CD4-positive, alpha-beta memory T cell (primary cell): ENCODE data around the gene IL36B. TPM values are rescaled to one million over a fixed set of nuclear protein-coding genes. Genes with fewer than 3 reads are reported as not detected.

Experiments used
- CTCF ChIA-PET: fragments of 350-600 bp; sonication (Branson Sonifier 250); formaldehyde crosslinking; loops from one replicate; lab custom pipeline; 2021; ENCODE audit warnings: inconsistent platforms; ENCODE audit not compliant: partially characterized antibody; lab: Charles Lee
- POLR2A ChIA-PET: fragments of 350-600 bp; sonication (Branson Sonifier 250); formaldehyde crosslinking; loops from one replicate; lab custom pipeline; 2021; ENCODE audit not compliant: partially characterized antibody; lab: Charles Lee
- DNase-seq, 5 donors: peaks; one replicate each; pipeline versions ENCODE4 v3.0.0 to v3.0.0-alpha.2; 2020 to 2022; ENCODE audit warnings: mixed read lengths in 1 of 5
- H3K27ac ChIP-seq: one replicate; pipeline ENCODE4 v1.7.0; 2013; ENCODE audit warnings: low read depth, low read length
- H3K27me3 ChIP-seq: 2 replicates; pipeline ENCODE4 v1.7.0; 2013; ENCODE audit warnings: mild to moderate bottlenecking, low read length, moderate library complexity; ENCODE audit not compliant: insufficient read depth
- H3K36me3 ChIP-seq: 2 replicates; pipeline ENCODE4 v1.7.0; 2013; ENCODE audit warnings: mild to moderate bottlenecking, low read length, moderate library complexity; ENCODE audit not compliant: insufficient read depth
- H3K4me1 ChIP-seq: 2 replicates; pipeline ENCODE4 v1.7.0; 2013; ENCODE audit warnings: mild to moderate bottlenecking, low read length, moderate library complexity; ENCODE audit not compliant: insufficient read depth
- H3K4me3 ChIP-seq, 2 donors: one replicate each; pipeline ENCODE4 v1.7.0; 2013; ENCODE audit warnings: low read length in 2 of 2, mild to moderate bottlenecking in 1 of 2
- H3K9me3 ChIP-seq, 2 donors: one replicate each; pipeline ENCODE4 v1.7.0; 2013; ENCODE audit warnings: low read length in 2 of 2, control low read depth in 1 of 2; ENCODE audit not compliant: control insufficient read depth in 1 of 2
- H3K27ac Mint-ChIP-seq, 7 donors: one replicate each; pipeline ENCODE4 v1.8.0; 2020 to 2021; ENCODE audit warnings: mixed read lengths in 7 of 7, mild to moderate bottlenecking in 6 of 7, inconsistent platforms in 3 of 7, moderate library complexity in 3 of 7
- H3K27me3 Mint-ChIP-seq, 2 donors: one replicate each; pipeline ENCODE4 v1.8.0; 2020 to 2021; ENCODE audit warnings: mixed read lengths in 2 of 2
- H3K36me3 Mint-ChIP-seq, 2 donors: one replicate each; pipeline ENCODE4 v1.8.0; 2020 to 2021; ENCODE audit warnings: mixed read lengths in 2 of 2, inconsistent platforms in 1 of 2, mild to moderate bottlenecking in 1 of 2
- H3K4me1 Mint-ChIP-seq, 4 donors: one replicate each; pipeline ENCODE4 v1.8.0; 2020 to 2021; ENCODE audit warnings: mixed read lengths in 4 of 4, mild to moderate bottlenecking in 1 of 4
- H3K4me3 Mint-ChIP-seq, 8 donors: one replicate each; pipeline ENCODE4 v1.8.0; 2020 to 2021; ENCODE audit warnings: mixed read lengths in 8 of 8, mild to moderate bottlenecking in 7 of 8, moderate library complexity in 6 of 8, inconsistent platforms in 3 of 8
- H3K9me3 Mint-ChIP-seq, 8 donors: one replicate each; pipeline ENCODE4 v1.8.0; 2020 to 2021; ENCODE audit warnings: mixed read lengths in 8 of 8, mild to moderate bottlenecking in 5 of 8, inconsistent platforms in 3 of 8, moderate library complexity in 1 of 8
- intact Hi-C: fragments of 100-400 bp; cut with micrococcal nuclease; formaldehyde crosslinking; loops from one replicate; pipeline ENCODE4 v1.15.1; 2023
- polyA plus RNA-seq, 2 donors: library from polyadenylated mRNA; unstranded; fragments of 300-500 nt; fragmentation: Illumina TruSeq; gene quantifications; one replicate each; pipeline ENCODE4 v1.2.3, GENCODE V29; 2021
- total RNA-seq, 2 experiments: library from RNA; stranded (reverse); gene quantifications; one replicate each; pipeline ENCODE4 v1.2.3, GENCODE V29; 2021

IL36B gene
- total and polyA plus RNA-seq, 4 experiments from 2014 or later, result not detected

DNA sequence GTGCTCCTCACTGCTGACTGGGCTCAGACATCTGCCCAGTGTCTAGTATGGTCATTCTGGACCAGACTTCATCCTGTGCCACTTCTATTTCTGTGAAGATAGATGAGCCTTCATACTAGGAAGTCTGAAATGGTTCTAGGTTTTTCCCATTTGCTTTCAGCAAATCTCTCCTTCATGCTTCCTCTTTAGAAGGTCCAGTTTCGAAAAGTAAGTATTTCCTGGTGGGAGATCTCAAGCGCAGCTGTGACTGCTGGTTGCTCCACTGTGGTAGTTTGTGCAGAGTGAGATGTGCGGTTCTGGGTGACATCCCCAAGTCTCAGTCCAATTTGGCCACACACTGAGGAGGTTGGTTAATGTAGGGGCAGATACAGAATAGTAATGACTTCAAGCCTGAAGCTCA lies 14.4 kb downstream of the IL36B start:
- no peaks in the 10 kb centered on the region for H3K27me3 ChIP-seq
- peaks cover 12 to 13% of the 10 kb centered on the region in 2 donors for H3K27me3 Mint-ChIP-seq
- no peaks in the 10 kb centered on the region for H3K4me1 ChIP-seq
- H3K36me3 ChIP-seq, result no peaks in the 10 kb centered on the region
- ChIA-PET CTCF (no interaction called here), POLR2A (no interaction called here)
- intact Hi-C loops, result no loop called here
- no peak overlapping the region for H3K27ac ChIP-seq
- H3K9me3 ChIP-seq, result no peaks in the 10 kb centered on the region
- no peak overlapping the region for H3K4me3 Mint-ChIP-seq
- no peak for DNase-seq
- H3K4me1 Mint-ChIP-seq, result peaks cover 0 to 4% (median 2%) of the 10 kb centered on the region in 4 donors
- H3K9me3 Mint-ChIP-seq, result peaks cover 0 to 1% (median 0%) of the 10 kb centered on the region in 8 donors
- no peak overlapping the region for H3K4me3 ChIP-seq
- no peaks in the 10 kb centered on the region for H3K36me3 Mint-ChIP-seq
- H3K27ac Mint-ChIP-seq, result no peak overlapping the region

DNA sequence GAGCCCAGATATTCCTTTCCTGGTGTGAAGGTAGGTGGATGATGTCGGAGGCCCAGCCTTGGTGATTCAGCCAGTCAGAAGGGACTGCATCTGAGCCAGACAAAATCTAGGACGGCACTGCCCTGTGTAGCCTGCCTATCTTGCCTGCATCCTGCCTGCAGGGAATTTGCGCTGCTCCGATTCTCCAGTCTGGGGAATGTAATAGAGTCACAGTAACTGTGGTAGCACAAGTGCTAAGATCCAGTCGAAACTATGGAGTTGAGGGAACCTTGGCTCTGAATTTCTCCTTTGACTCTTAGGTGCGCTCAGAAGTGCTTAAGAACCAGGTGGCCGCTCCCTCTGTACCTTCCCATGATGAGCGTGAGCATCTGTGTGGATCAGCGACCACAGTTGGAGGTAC lies 15.9 kb downstream of the IL36B start:
- H3K4me3 Mint-ChIP-seq, result no peak overlapping the region
- H3K36me3 Mint-ChIP-seq, result no peaks in the 10 kb centered on the region
- CTCF ChIA-PET, result no interaction called here
- no peak overlapping the region for H3K27ac Mint-ChIP-seq
- POLR2A ChIA-PET, result no interaction called here
- intact Hi-C loops, result no loop called here
- H3K4me3 ChIP-seq, result no peak overlapping the region
- H3K9me3 Mint-ChIP-seq, result peaks cover 0 to 1% (median 0%) of the 10 kb centered on the region in 8 donors
- no peaks in the 10 kb centered on the region for H3K36me3 ChIP-seq
- H3K4me1 ChIP-seq, result no peaks in the 10 kb centered on the region
- H3K4me1 Mint-ChIP-seq, result peaks cover 0 to 4% (median 2%) of the 10 kb centered on the region in 4 donors
- H3K27ac ChIP-seq, result no peak overlapping the region
- DNase-seq, result no peak
- no peaks in the 10 kb centered on the region for H3K9me3 ChIP-seq
- peaks cover 12 to 13% of the 10 kb centered on the region in 2 donors for H3K27me3 Mint-ChIP-seq
- H3K27me3 ChIP-seq, result no peaks in the 10 kb centered on the region

DNA sequence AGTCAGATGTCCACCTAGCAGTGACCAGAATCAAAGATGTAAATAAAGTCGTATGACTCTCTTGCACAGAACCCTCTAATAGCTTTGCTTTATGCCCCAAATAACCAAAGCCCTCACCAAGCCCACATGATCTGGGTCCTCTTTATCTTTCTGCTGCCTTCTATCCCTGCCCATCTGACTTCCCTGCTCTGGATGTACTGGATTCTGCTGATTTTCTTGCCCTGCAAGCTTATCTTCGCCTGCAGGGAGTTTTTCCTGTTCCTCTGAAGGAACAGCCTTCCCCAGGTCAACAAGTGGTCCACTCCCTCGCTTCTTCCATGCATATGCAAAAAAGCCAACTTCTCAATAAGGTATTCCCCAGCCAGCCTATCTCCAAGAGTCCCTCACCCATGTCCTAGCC lies 18.7 kb downstream of the IL36B start:
- H3K9me3 Mint-ChIP-seq, result peaks cover 0 to 1% (median 0%) of the 10 kb centered on the region in 8 donors
- Histone ChIP-seq H3K36me3 (no peaks in the 10 kb centered on the region), H3K4me1 (no peaks in the 10 kb centered on the region), H3K9me3 (no peaks in the 10 kb centered on the region), H3K4me3 (no peak overlapping the region), H3K27ac (no peak overlapping the region), H3K27me3 (no peaks in the 10 kb centered on the region)
- CTCF ChIA-PET, result no interaction called here
- intact Hi-C loops, result no loop called here
- no peaks in the 10 kb centered on the region for H3K4me1 Mint-ChIP-seq
- H3K27me3 Mint-ChIP-seq, result peaks cover 15 to 18% of the 10 kb centered on the region in 2 donors
- H3K4me3 Mint-ChIP-seq, result no peak overlapping the region
- DNase-seq, result no peak
- POLR2A ChIA-PET, result no interaction called here
- H3K36me3 Mint-ChIP-seq, result no peaks in the 10 kb centered on the region
- H3K27ac Mint-ChIP-seq, result no peak overlapping the region

DNA sequence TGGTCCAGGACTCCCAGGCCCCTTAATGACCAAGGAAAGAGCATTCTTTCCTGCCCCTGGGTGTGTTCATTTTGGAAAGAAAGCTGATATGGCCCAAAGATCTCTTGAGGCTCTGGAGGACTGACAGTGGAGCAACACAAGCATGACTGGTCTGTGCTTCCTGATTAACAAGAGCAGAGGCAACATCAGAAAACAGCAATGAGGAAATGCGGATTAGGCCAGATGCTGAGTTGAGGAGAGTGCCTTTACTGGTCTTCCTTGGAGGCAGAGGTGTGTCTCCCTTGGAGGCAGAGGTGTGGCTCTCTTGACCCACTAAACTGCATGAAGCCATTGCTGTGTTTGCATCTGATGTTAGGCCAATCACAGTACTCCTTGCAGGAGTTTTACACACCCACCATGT lies 19.9 kb downstream of the IL36B start:
- no peak overlapping the region for H3K4me3 ChIP-seq
- intact Hi-C loops, result no loop called here
- H3K4me1 Mint-ChIP-seq, result no peaks in the 10 kb centered on the region
- no peaks in the 10 kb centered on the region for H3K4me1 ChIP-seq
- CTCF ChIA-PET, result interaction anchor here (1.6 kb wide), 1 partner anchor 13 kb away, joined by 3 read pairs; no protein-coding TSS in a partner anchor
- POLR2A ChIA-PET, result no interaction called here
- H3K27me3 ChIP-seq, result no peaks in the 10 kb centered on the region
- no peaks in the 10 kb centered on the region for H3K36me3 ChIP-seq
- peak overlapping the region in 1 of 7 donors; percentile 45 for H3K27ac Mint-ChIP-seq
- peaks cover 0 to 1% (median 0%) of the 10 kb centered on the region in 8 donors for H3K9me3 Mint-ChIP-seq
- no peak for DNase-seq
- H3K4me3 Mint-ChIP-seq, result no peak overlapping the region
- no peak overlapping the region for H3K27ac ChIP-seq
- peaks cover 10 to 13% of the 10 kb centered on the region in 2 donors for H3K27me3 Mint-ChIP-seq
- H3K9me3 ChIP-seq, result no peaks in the 10 kb centered on the region
- H3K36me3 Mint-ChIP-seq, result no peaks in the 10 kb centered on the region

GRCh38 chr2:113028112-113028511 lies 24.6 kb downstream of the IL36B start:
- intact Hi-C loops, result no loop called here
- no peaks in the 10 kb centered on the region for H3K27me3 ChIP-seq
- H3K4me3 Mint-ChIP-seq, result no peak overlapping the region
- H3K9me3 ChIP-seq, result no peaks in the 10 kb centered on the region
- no peaks in the 10 kb centered on the region for H3K36me3 ChIP-seq
- no peaks in the 10 kb centered on the region for H3K9me3 Mint-ChIP-seq
- ChIA-PET CTCF (no interaction called here), POLR2A (no interaction called here)
- no peak overlapping the region for H3K4me3 ChIP-seq
- no peaks in the 10 kb centered on the region for H3K4me1 ChIP-seq
- peak overlapping the region in 1 of 7 donors; percentile 11 for H3K27ac Mint-ChIP-seq
- peaks cover 0 to 2% (median 0%) of the 10 kb centered on the region in 4 donors for H3K4me1 Mint-ChIP-seq
- no peak for DNase-seq
- no peaks in the 10 kb centered on the region for H3K36me3 Mint-ChIP-seq
- H3K27ac ChIP-seq, result no peak overlapping the region
- peaks cover 13 to 16% of the 10 kb centered on the region in 2 donors for H3K27me3 Mint-ChIP-seq

GRCh38 chr2:113027691-113028090 lies 25.0 kb downstream of the IL36B start:
- Mint-ChIP-seq H3K9me3 (no peaks in the 10 kb centered on the region), H3K4me3 (no peak overlapping the region), H3K27me3 (peaks cover 13 to 16% of the 10 kb centered on the region in 2 donors), H3K36me3 (no peaks in the 10 kb centered on the region), H3K4me1 (peaks cover 0 to 2% (median 0%) of the 10 kb centered on the region in 4 donors), H3K27ac (no peak overlapping the region)
- Histone ChIP-seq H3K27me3 (no peaks in the 10 kb centered on the region), H3K4me1 (no peaks in the 10 kb centered on the region), H3K36me3 (no peaks in the 10 kb centered on the region), H3K27ac (no peak overlapping the region), H3K4me3 (no peak overlapping the region), H3K9me3 (no peaks in the 10 kb centered on the region)
- intact Hi-C loops, result no loop called here
- CTCF ChIA-PET, result no interaction called here
- POLR2A ChIA-PET, result no interaction called here
- DNase-seq, result no peak

DNA sequence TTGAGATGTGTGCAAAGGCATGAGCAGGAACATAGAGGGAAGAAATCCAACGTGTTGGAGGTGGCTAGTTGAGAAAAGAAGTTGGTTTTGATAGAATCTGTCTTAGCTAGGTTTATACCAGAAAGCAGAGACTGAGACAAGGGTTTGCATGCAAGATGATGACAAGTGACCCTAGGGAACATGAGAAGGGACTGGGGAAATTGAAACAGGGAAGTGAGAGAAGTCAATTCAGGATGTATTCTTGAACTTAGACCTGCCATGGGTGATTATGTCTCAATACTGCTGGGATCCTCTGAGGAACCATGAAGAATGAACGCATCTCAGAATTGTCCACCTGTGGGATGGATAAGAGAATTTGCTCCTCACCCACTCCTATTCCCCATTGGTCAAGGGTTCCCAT lies 26.9 kb downstream of the IL36B start:
- H3K4me1 Mint-ChIP-seq, result peaks cover 0 to 2% (median 0%) of the 10 kb centered on the region in 4 donors
- Histone ChIP-seq H3K36me3 (no peaks in the 10 kb centered on the region), H3K27ac (no peak overlapping the region), H3K4me1 (no peaks in the 10 kb centered on the region), H3K27me3 (no peaks in the 10 kb centered on the region), H3K4me3 (no peak overlapping the region), H3K9me3 (no peaks in the 10 kb centered on the region)
- CTCF ChIA-PET, result interaction anchor here (1.0 kb wide), 1 partner anchor 54 kb away, joined by 3 read pairs; no protein-coding TSS in a partner anchor
- POLR2A ChIA-PET, result no interaction called here
- intact Hi-C loops, result no loop called here
- no peak for DNase-seq
- H3K36me3 Mint-ChIP-seq, result no peaks in the 10 kb centered on the region
- peaks cover 13 to 19% of the 10 kb centered on the region in 2 donors for H3K27me3 Mint-ChIP-seq
- H3K9me3 Mint-ChIP-seq, result no peaks in the 10 kb centered on the region
- no peak overlapping the region for H3K27ac Mint-ChIP-seq
- H3K4me3 Mint-ChIP-seq, result no peak overlapping the region
